Fibroblast of the aortic adventitia (primary cell): Measurements from ENCODE around the gene WNT10A. TPM values are rescaled to one million over a fixed set of nuclear protein-coding genes. Genes with fewer than 3 reads are reported as not detected.

Source experiments
- DNase-seq: peaks from one replicate; pipeline ENCODE4 v3.0.0-alpha.2; 2010; ENCODE audit warnings: low read depth
- H3K4me3 ChIP-seq: 2 replicates; pipeline ENCODE4 v1.5.1; 2011; ENCODE audit warnings: low read depth, mild to moderate bottlenecking, control low read depth, low read length, moderate library complexity
- CTCF ChIP-seq: IDR thresholded peaks from 2 replicates; pipeline ENCODE4 v1.5.1; 2011; ENCODE audit warnings: mild to moderate bottlenecking, low read length, control low read depth, inconsistent platforms; ENCODE audit not compliant: insufficient read depth
- total RNA-seq: library from RNA; depleted of rRNA; stranded (reverse); fragments of >200 nt; gene quantifications from 2 replicates; pipeline ENCODE4 v1.2.3, GENCODE V29; 2012; ENCODE audit warnings: low replicate concordance

Gene WNT10A
- total RNA-seq, 1 donor: not detected

GRCh38 chr2:218877891-218878290, 2.8 kb upstream of the WNT10A start:
- no peak for DNase-seq
- no peak overlapping the region for H3K4me3 ChIP-seq
- no peak for TF ChIP-seq CTCF

GRCh38 chr2:218878486-218878885, 2.2 kb upstream of the WNT10A start:
- no peak overlapping the region for H3K4me3 ChIP-seq
- TF ChIP-seq CTCF: no peak
- DNase-seq: no peak

GRCh38 chr2:218878926-218879761, 1.5 kb upstream of the WNT10A start:
- TF ChIP-seq CTCF: no peak
- no peak for DNase-seq

GRCh38 chr2:218879776-218880101, 913 bp upstream of the WNT10A start:
- no peak for DNase-seq
- H3K4me3 ChIP-seq: no peak overlapping the region
- no peak for TF ChIP-seq CTCF

More at GRCh38 chr2:218878926-218879761, 1.5 kb upstream of the WNT10A start:
- H3K4me3 ChIP-seq: no peak overlapping the region

GRCh38 chr2:218880859-218881594, 375 bp downstream of the WNT10A start:
- H3K4me3 ChIP-seq: no peak overlapping the region
- no peak for TF ChIP-seq CTCF
- DNase-seq: no peak

- no peak for DNase-seq
- TF ChIP-seq CTCF: no peak
- no peak overlapping the region for H3K4me3 ChIP-seq
Observed at GRCh38 chr2:218881744-218882460, 1.2 kb downstream of the WNT10A start.
